ENCODE results near the gene APOL4. TPM values are rescaled to one million over a fixed set of nuclear protein-coding genes. Genes with fewer than 3 reads are reported as not detected.
"Not testable (repeated sequence)": the region's sequence is repeated elsewhere in the genome, so short reads cannot be mapped to it uniquely, and the experiment has no call there.

APOL4 gene
- total RNA-seq, 1 donor from 2014 or later: 0.82 TPM

DNA sequence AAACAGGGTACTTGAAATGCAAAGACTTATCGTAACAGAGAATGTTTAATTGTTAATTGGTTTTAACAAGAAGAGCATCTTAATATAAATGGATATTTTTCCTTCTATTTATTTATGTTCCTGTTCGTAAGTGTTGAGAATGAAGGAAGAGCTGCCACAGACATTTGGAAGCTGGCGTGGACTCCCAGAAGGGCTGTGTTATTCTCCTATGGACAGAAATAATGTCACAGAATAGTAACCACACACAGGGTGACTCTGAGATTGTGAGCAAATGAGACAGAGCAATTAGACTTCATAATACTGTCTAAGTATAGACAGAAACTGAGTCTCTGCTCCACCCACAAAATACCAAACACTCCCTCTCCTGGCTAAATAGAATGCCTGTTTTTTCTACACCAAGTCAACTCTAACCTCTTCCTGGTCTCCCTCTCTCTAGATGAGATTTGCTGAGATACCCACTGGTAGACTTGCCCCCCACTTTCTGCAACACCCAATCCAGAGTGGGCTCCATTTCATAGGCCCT, 47.1 kb downstream of the APOL4 start:
- Mint-ChIP-seq H3K27ac (no peak overlapping the region), H3K36me3 (no peaks in the 10 kb centered on the region), H3K27me3 (ENCODE audit: insufficient read depth, low read depth) (peaks cover 2% of the 10 kb centered on the region), H3K4me3 (no peak overlapping the region), H3K9me3 (peaks cover 6% of the 10 kb centered on the region), H3K4me1 (peaks cover 31% of the 10 kb centered on the region)
- Histone ChIP-seq H3K4me3 (no peak overlapping the region), H2AFZ (replicated peaks) (no peak overlapping the region), H3K9me3 (ENCODE audit: low read depth) (no peaks in the 10 kb centered on the region), H3K27ac (no peak overlapping the region), H3K9ac (no peak overlapping the region), H3K27me3 (no peaks in the 10 kb centered on the region), H3F3A (ENCODE audit: low read depth) (no peaks in the 10 kb centered on the region), H3K79me2 (ENCODE audit: low read depth) (no peaks in the 10 kb centered on the region), H3K4me1 (peaks cover 5% of the 10 kb centered on the region), H3K4me2 (no peak overlapping the region), H3K36me3 (no peaks in the 10 kb centered on the region), H4K20me1 (ENCODE audit: low read depth) (no peaks in the 10 kb centered on the region)
- no peak for DNase-seq (ENCODE audit: low spot score)
- TF ChIP-seq EZH2phosphoT487 (IDR thresholded peaks at IDR 0.05) (no peak), EZH2 (IDR thresholded peaks at IDR 0.05) (no peak)
- TF ChIP-seq, protein P1, sequence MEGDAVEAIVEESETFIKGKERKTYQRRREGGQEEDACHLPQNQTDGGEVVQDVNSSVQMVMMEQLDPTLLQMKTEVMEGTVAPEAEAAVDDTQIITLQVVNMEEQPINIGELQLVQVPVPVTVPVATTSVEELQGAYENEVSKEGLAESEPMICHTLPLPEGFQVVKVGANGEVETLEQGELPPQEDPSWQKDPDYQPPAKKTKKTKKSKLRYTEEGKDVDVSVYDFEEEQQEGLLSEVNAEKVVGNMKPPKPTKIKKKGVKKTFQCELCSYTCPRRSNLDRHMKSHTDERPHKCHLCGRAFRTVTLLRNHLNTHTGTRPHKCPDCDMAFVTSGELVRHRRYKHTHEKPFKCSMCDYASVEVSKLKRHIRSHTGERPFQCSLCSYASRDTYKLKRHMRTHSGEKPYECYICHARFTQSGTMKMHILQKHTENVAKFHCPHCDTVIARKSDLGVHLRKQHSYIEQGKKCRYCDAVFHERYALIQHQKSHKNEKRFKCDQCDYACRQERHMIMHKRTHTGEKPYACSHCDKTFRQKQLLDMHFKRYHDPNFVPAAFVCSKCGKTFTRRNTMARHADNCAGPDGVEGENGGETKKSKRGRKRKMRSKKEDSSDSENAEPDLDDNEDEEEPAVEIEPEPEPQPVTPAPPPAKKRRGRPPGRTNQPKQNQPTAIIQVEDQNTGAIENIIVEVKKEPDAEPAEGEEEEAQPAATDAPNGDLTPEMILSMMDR (IDR thresholded peaks at IDR 0.05): no peak

DNA sequence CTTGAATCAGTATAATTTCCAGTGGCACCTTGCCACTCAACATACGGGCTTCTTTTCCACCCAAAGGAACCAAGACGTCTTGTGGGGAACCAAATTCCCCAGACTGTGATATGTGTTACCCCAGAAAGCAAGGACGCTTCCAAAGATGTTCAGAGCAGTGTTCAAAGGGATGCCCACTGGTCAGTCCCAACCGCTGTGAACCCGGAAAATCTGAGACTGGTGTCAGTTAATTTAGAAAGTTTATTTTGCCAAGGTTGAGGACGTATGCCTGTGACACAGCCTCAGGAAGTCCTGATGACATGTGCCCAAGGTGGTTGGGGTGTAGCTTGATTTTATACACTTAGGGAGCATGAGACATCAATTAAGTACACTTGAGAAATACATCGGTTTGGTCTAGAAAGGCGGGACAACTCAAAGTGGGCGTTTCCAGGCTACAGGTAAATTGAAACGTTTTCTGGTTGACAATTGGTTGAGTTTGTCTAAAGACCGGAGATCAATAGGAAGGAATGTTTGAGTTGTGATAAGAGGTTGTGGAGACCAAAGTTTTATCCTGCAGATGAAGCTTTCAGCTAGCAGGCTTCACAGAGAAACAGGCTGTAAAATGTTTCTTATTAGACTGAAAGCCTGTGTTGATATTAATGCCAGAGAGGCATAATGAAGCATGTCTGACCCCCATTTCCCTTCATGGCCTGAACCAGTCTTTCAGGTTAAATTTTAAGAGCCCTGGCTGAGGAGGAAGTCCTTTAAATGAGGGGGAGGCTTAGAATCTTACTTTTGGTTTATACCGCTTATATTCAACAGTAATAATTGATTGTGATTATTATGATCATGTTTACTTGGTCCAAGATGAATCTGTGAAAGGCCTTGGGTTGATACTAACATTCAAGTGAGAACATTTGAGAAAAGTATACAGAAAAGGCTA, 47.8 kb downstream of the APOL4 start:
- Mint-ChIP-seq H3K36me3 (no peaks in the 10 kb centered on the region), H3K27ac (no peak overlapping the region), H3K9me3 (peaks cover 6% of the 10 kb centered on the region), H3K27me3 (ENCODE audit: insufficient read depth, low read depth) (peaks cover 2% of the 10 kb centered on the region), H3K4me1 (peaks cover 24% of the 10 kb centered on the region), H3K4me3 (no peak overlapping the region)
- Histone ChIP-seq H3K27me3 (no peaks in the 10 kb centered on the region), H2AFZ (replicated peaks) (no peak overlapping the region), H3K9me3 (ENCODE audit: low read depth) (no peaks in the 10 kb centered on the region), H3K9ac (no peak overlapping the region), H4K20me1 (ENCODE audit: low read depth) (no peaks in the 10 kb centered on the region), H3K4me1 (peaks cover 5% of the 10 kb centered on the region), H3K36me3 (no peaks in the 10 kb centered on the region), H3K27ac (no peak overlapping the region), H3K4me2 (no peak overlapping the region), H3K4me3 (no peak overlapping the region), H3F3A (ENCODE audit: low read depth) (no peaks in the 10 kb centered on the region), H3K79me2 (ENCODE audit: low read depth) (no peaks in the 10 kb centered on the region)
- TF ChIP-seq EZH2 (IDR thresholded peaks at IDR 0.05) (no peak), EZH2phosphoT487 (IDR thresholded peaks at IDR 0.05) (no peak)
- TF ChIP-seq, protein P1 (IDR thresholded peaks at IDR 0.05): no peak
- DNase-seq (ENCODE audit: low spot score): no peak

DNA sequence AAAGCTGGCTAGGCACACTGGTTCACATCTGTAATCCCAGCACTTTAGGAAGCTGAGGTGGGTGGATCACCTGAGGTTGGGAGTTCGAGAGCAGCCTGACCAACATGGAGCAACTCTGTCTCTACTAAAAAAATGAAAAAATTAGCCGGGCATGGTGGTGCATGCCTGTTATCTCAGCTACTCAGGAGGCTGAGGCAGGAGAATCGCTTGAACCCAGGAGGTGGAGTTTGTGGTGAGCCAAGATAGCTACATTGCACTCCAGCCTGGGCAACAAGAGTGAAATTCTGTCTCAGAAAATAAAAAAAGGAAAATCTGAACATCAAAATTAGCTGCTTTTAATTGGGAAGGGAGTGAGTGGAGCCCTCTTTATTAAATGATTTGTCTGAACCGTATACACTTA, 48.8 kb downstream of the APOL4 start:
- H3F3A ChIP-seq (ENCODE audit: low read depth); H3K27ac ChIP-seq: not testable (repeated sequence)

DNA sequence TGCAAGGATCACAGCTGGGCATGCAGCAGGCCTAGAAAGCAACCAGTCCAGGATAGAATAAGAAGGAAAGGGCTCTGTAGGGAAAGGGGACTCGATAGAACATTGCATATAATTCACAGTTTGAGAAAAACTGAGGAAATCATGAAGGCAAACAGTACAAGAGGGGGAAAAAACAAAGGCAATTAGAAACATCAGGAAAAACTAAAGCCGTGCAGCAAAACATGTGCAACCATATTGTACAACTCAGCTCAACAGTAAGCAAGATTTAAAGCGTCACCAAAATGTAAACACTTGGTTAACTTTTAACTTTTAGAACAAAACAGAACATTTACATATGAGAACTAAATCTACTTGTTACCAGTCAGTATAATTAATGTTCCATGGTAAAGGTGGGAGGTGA, 49.5 kb downstream of the APOL4 start:
- TF ChIP-seq EZH2phosphoT487 (IDR thresholded peaks at IDR 0.05): no peak
- TF ChIP-seq, protein P1 (IDR thresholded peaks at IDR 0.05): no peak
- no peak for TF ChIP-seq EZH2 (IDR thresholded peaks at IDR 0.05)
- Histone ChIP-seq H3K9ac (no peak overlapping the region), H3K4me3 (no peak overlapping the region), H4K20me1 (ENCODE audit: low read depth) (no peaks in the 10 kb centered on the region), H3K79me2 (ENCODE audit: low read depth) (no peaks in the 10 kb centered on the region), H3K9me3 (ENCODE audit: low read depth) (no peaks in the 10 kb centered on the region), H2AFZ (replicated peaks) (no peak overlapping the region), H3K27me3 (no peaks in the 10 kb centered on the region), H3K4me2 (no peak overlapping the region), H3K36me3 (no peaks in the 10 kb centered on the region), H3K4me1 (peaks cover 8% of the 10 kb centered on the region), H3K27ac (no peak overlapping the region), H3F3A (ENCODE audit: low read depth) (no peaks in the 10 kb centered on the region)
- H3K27me3 Mint-ChIP-seq (ENCODE audit: insufficient read depth, low read depth): peaks cover 2% of the 10 kb centered on the region
- peaks cover 27% of the 10 kb centered on the region for H3K4me1 Mint-ChIP-seq
- H3K9me3 Mint-ChIP-seq: peaks cover 6% of the 10 kb centered on the region
- no peak overlapping the region for H3K27ac Mint-ChIP-seq
- no peaks in the 10 kb centered on the region for H3K36me3 Mint-ChIP-seq
- H3K4me3 Mint-ChIP-seq: no peak overlapping the region
- DNase-seq (ENCODE audit: low spot score): no peak

More for the DNA sequence above, 48.8 kb downstream of the APOL4 start:
- not testable (repeated sequence) for H2AFZ ChIP-seq (replicated peaks); H3K4me3 Mint-ChIP-seq; H3K9me3 ChIP-seq (ENCODE audit: low read depth); H3K27me3 Mint-ChIP-seq (ENCODE audit: insufficient read depth, low read depth); H3K4me2 ChIP-seq; DNase-seq (ENCODE audit: low spot score); H3K27me3 ChIP-seq; H3K9me3 Mint-ChIP-seq; H3K4me1 ChIP-seq; H3K27ac Mint-ChIP-seq; H3K36me3 ChIP-seq; H3K4me3 ChIP-seq; H3K36me3 Mint-ChIP-seq; H3K79me2 ChIP-seq (ENCODE audit: low read depth); H4K20me1 ChIP-seq (ENCODE audit: low read depth); H3K9ac ChIP-seq
- peaks cover 23% of the 10 kb centered on the region for H3K4me1 Mint-ChIP-seq

All from neural progenitor cell (in vitro differentiated cells).